ENCODE data around the gene SRP54. TPM values are rescaled to one million over a fixed set of nuclear protein-coding genes. Genes with fewer than 3 reads are reported as not detected.

Gene SRP54
- total and polyA plus RNA-seq, 12 donors, result 17.7 to 143 (median 56.5) TPM

DNA sequence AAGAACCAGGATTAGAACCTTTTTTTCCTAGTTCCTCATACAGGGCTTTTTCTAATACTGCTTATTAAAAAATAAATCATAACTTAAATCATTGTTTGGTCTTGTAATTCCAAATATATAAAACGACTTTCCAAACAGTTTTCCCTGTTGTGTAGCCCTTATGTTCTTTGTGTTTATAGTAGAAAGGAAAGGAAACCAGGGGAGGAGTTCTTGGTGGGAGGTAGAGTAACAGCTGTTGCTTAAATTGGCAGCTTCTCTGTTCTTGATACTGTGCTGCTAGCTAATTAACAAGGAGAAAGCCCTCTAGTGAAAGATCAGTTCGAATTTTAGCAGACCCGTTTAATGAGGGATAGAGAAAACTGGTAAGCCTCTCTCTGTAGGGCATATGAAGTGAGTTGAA lies 15.0 kb downstream of the SRP54 start:
- Histone ChIP-seq H3K27ac (no peak overlapping the region), H3K9me3 (replicated peaks in 1 of 3) (no peaks in the 10 kb centered on the region), H3K4me3 (no peak overlapping the region), H3K4me1 (replicated peaks in 1 of 2) (no peaks in the 10 kb centered on the region), H3K27me3 (no peaks in the 10 kb centered on the region), H3K36me3 (replicated peaks in 1 of 2) (peaks cover 0 to 22% of the 10 kb centered on the region in 2 donors)
- intact Hi-C loops (cut with DNase I), result no loop called here
- 39 to 59% (median 51%) methylated on average over 3 of the region's 3 CpGs for WGBS, 4 donors
- TF ChIP-seq, protein P1, sequence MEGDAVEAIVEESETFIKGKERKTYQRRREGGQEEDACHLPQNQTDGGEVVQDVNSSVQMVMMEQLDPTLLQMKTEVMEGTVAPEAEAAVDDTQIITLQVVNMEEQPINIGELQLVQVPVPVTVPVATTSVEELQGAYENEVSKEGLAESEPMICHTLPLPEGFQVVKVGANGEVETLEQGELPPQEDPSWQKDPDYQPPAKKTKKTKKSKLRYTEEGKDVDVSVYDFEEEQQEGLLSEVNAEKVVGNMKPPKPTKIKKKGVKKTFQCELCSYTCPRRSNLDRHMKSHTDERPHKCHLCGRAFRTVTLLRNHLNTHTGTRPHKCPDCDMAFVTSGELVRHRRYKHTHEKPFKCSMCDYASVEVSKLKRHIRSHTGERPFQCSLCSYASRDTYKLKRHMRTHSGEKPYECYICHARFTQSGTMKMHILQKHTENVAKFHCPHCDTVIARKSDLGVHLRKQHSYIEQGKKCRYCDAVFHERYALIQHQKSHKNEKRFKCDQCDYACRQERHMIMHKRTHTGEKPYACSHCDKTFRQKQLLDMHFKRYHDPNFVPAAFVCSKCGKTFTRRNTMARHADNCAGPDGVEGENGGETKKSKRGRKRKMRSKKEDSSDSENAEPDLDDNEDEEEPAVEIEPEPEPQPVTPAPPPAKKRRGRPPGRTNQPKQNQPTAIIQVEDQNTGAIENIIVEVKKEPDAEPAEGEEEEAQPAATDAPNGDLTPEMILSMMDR (IDR thresholded peaks at IDR 0.05), result no peak
- TF ChIP-seq POLR2A (IDR thresholded peaks at IDR 0.05), result no peak
- no peak for DNase-seq

DNA sequence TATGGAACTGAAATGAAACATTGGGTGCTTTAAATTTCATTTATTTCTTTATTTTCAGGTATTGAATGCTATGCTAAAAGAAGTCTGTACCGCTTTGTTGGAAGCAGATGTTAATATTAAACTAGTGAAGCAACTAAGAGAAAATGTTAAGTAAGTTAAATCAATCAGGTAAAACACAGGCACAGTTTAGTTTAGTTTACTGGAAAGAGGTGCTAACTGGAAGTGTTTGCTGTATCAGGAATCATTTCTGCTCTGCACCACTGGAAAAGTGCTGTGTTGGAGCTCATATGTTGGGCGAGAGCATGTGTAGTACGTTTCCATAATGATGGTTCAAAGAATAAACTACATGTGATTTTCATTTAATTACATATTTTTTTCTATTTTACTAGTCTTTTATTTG lies 16.7 kb downstream of the SRP54 start:
- peaks cover 0 to 22% of the 10 kb centered on the region in 2 donors for H3K36me3 ChIP-seq (replicated peaks in 1 of 2)
- intact Hi-C loops (cut with DNase I), result no loop called here
- H3K9me3 ChIP-seq (replicated peaks in 1 of 3), result no peaks in the 10 kb centered on the region

DNA sequence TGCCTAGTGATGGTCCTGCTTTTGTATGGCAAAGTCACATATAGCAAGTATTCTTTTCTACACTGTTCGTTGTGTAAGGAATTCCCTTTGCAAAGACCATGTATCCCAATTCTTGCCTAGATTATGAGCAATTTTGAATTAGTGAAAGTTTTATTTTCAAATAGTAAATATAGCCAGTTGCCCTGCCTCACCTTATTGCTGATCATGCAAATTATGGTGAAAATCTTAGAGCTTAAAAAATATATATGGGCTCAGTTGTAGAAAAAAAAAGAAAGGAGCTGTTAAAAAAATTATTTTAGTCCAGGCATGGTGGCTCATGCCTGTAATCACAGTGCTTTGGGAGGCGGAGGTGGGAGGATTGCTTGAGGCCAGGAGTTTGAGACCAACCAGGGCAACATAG lies 18.8 kb downstream of the SRP54 start:
- no peaks in the 10 kb centered on the region for H3K27me3 ChIP-seq
- TF ChIP-seq, protein P1 (IDR thresholded peaks at IDR 0.05), result no peak
- no peaks in the 10 kb centered on the region for H3K9me3 ChIP-seq (replicated peaks in 1 of 3)
- H3K4me1 ChIP-seq (replicated peaks in 1 of 2), result no peaks in the 10 kb centered on the region
- H3K4me3 ChIP-seq, result no peak overlapping the region
- 84 to 94% (median 93%) methylated on average over 2 of the region's 2 CpGs for WGBS, 4 donors
- peaks cover 0 to 22% of the 10 kb centered on the region in 2 donors for H3K36me3 ChIP-seq (replicated peaks in 1 of 2)
- no peak overlapping the region for H3K27ac ChIP-seq
- no peak for DNase-seq
- intact Hi-C loops (cut with DNase I), result no loop called here

More for the DNA sequence above, 16.7 kb downstream of the SRP54 start:
- H3K4me1 ChIP-seq (replicated peaks in 1 of 2), result no peaks in the 10 kb centered on the region
- no peaks in the 10 kb centered on the region for H3K27me3 ChIP-seq
- 93 to 98% (median 95%) methylated on average over 3 of the region's 3 CpGs for WGBS, 4 donors
- TF ChIP-seq, protein P1 (IDR thresholded peaks at IDR 0.05), result no peak
- TF ChIP-seq POLR2A (IDR thresholded peaks at IDR 0.05), result no peak
- H3K4me3 ChIP-seq, result no peak overlapping the region
- H3K27ac ChIP-seq, result no peak overlapping the region
- DNase-seq, result no peak

DNA sequence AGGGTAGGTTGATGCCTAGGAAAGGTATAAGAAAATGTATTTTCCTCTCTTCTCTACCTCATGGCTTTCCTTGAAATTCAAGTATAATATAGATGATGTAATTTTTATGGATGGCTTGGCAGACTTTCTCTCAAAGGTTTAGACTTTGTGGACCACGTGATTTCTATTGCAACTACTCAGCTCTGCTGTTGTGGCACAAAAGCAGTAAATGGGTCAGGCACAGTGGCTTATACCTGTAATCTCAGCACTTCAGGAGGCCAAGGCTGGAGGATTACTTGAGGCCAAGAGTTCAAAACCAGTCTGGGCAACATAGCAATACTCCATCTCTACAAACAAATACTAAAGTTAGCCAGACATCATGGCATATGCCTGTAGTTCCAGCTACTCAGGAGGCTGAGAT lies 22.0 kb downstream of the SRP54 start:
- WGBS, 4 donors, result 91 to 96% (median 95%) methylated on average over 1 of the region's 1 CpG
- H3K27me3 ChIP-seq, result no peaks in the 10 kb centered on the region
- peaks cover 0 to 26% of the 10 kb centered on the region in 2 donors for H3K36me3 ChIP-seq (replicated peaks in 1 of 2)
- no peak overlapping the region for H3K27ac ChIP-seq
- H3K4me3 ChIP-seq, result no peak overlapping the region
- DNase-seq, result no peak
- intact Hi-C loops (cut with DNase I), result no loop called here
- no peak for TF ChIP-seq POLR2A (IDR thresholded peaks at IDR 0.05)
- TF ChIP-seq, protein P1 (IDR thresholded peaks at IDR 0.05), result no peak
- no peaks in the 10 kb centered on the region for H3K9me3 ChIP-seq (replicated peaks in 1 of 3)
- no peaks in the 10 kb centered on the region for H3K4me1 ChIP-seq (replicated peaks in 1 of 2)

Data from adrenal gland (tissue), 12 donors.